SK-N-SH (cell line): Measurements from ENCODE around the gene NPC1. TPM values are rescaled to one million over a fixed set of nuclear protein-coding genes. Genes with fewer than 3 reads are reported as not detected.

Experiments used
- polyA plus RNA-seq, 3 experiments: library from polyadenylated mRNA; depleted of rRNA; stranded (reverse); fragments of >200 nt; gene quantifications; 2 replicates each; pipeline ENCODE4 v1.2.3, GENCODE V29; 2012
- small RNA-seq, 7 experiments: library from RNA; depleted of rRNA; stranded (forward); fragments of <200 nt; gene quantifications; one replicate each; pipeline ENCODE3, GENCODE V24; 2012

Gene NPC1
- polyA plus RNA-seq, 1 of the 3 experiments (the other 2 are of a cell fraction) = 23.9 TPM

Small RNA genes lying within 50 kb of the gene (small RNA-seq; reads per million reads assigned to genes)
- gene AC026634.1 (0 reads per million in 7 experiments), gene RF00019 (0 reads per million in 7 experiments)

Other genes with a start within 250 kb of the NPC1 start
- 12.3 and 16.5 TPM in 2 replicates for gene RIOK3, start 133.2 kb downstream of the NPC1 start, polyA plus RNA-seq (2012; rRNA removed)
- gene RMC1, start 83.0 kb downstream of the NPC1 start, polyA plus RNA-seq (2012; rRNA removed) = 22.4 and 26.4 TPM in 2 replicates
- gene ANKRD29, start 76.4 kb upstream of the NPC1 start, polyA plus RNA-seq (2012; rRNA removed) = 8.2 and 10.0 TPM in 2 replicates
- gene LAMA3, start 102.9 kb upstream of the NPC1 start, polyA plus RNA-seq (2012; rRNA removed) = 3.5 and 3.8 TPM in 2 replicates